WERI-Rb-1 (cell line): ENCODE data around the gene XPC.

ENCODE experiments used
- DNase-seq: peaks from one replicate; pipeline ENCODE4 v3.0.0-alpha.2; 2020
- H3K27ac ChIP-seq: fragments of 250-450 bp; sonication (Bioruptor Pico); 2 replicates; pipeline ENCODE4 v1.5.1; 2020; ENCODE audit warnings: mild to moderate bottlenecking, moderate library complexity
- H3K27me3 ChIP-seq: fragments of 250-450 bp; sonication (Bioruptor Pico); 2 replicates; pipeline ENCODE4 v1.5.1; 2021; ENCODE audit warnings: mild to moderate bottlenecking, low read depth, moderate library complexity; ENCODE audit not compliant: insufficient read depth, severe bottlenecking
- H3K36me3 ChIP-seq: fragments of 250-450 bp; sonication (Bioruptor Pico); 2 replicates; pipeline ENCODE4 v1.5.1; 2020; ENCODE audit warnings: mild to moderate bottlenecking, moderate library complexity
- H3K4me3 ChIP-seq: 2 replicates; pipeline ENCODE4 v1.5.1; 2011; ENCODE audit warnings: low read depth, mild to moderate bottlenecking, control low read depth, low read length
- H3K9me3 ChIP-seq: fragments of 250-450 bp; sonication (Bioruptor Pico); 2 replicates; pipeline ENCODE4 v1.5.1; 2021; ENCODE audit warnings: mild to moderate bottlenecking, moderate library complexity; ENCODE audit not compliant: severe bottlenecking
- TF ChIP-seq, protein P1 (sequence below): IDR thresholded peaks from 2 replicates; pipeline ENCODE4 v1.5.1; 2011; ENCODE audit warnings: low read depth, mild to moderate bottlenecking, control low read depth, inconsistent platforms, low read length

XPC gene

DNA sequence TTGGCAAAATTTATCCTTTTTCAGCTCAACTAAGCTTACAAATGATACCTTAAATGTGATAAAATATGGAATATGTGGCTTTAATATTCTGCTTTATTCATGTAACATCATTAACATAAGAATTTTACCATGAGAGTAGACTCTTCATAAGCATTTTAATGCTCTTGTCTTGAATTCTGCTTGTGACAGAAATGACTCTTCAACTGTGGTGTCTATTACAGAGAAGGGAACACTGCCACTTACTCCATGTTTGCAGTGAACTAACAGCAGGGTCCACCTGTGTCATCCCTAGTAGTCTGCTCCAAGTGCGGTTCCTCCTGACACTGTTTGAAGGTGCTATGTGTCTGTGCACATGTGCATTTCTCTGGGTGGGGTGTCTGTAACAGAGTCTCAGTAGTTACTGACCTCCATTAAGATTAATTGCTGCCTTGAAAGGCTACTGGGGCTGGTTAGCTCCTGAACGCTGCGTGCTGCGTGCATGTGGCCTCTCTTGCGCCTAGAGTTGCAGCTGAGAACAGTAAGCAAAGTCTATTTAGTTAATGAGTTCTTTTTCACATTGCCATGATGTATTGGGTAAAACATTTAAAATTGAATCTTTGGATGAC is 8.6 kb upstream of the XPC start:
- TF ChIP-seq, protein P1, sequence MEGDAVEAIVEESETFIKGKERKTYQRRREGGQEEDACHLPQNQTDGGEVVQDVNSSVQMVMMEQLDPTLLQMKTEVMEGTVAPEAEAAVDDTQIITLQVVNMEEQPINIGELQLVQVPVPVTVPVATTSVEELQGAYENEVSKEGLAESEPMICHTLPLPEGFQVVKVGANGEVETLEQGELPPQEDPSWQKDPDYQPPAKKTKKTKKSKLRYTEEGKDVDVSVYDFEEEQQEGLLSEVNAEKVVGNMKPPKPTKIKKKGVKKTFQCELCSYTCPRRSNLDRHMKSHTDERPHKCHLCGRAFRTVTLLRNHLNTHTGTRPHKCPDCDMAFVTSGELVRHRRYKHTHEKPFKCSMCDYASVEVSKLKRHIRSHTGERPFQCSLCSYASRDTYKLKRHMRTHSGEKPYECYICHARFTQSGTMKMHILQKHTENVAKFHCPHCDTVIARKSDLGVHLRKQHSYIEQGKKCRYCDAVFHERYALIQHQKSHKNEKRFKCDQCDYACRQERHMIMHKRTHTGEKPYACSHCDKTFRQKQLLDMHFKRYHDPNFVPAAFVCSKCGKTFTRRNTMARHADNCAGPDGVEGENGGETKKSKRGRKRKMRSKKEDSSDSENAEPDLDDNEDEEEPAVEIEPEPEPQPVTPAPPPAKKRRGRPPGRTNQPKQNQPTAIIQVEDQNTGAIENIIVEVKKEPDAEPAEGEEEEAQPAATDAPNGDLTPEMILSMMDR, result no peak
- H3K27me3 ChIP-seq, result no peaks in the 10 kb centered on the region
- no peak overlapping the region for H3K4me3 ChIP-seq
- H3K36me3 ChIP-seq, result peaks cover 62% of the 10 kb centered on the region
- no peak for DNase-seq
- no peaks in the 10 kb centered on the region for H3K9me3 ChIP-seq
- H3K27ac ChIP-seq, result no peak overlapping the region

DNA sequence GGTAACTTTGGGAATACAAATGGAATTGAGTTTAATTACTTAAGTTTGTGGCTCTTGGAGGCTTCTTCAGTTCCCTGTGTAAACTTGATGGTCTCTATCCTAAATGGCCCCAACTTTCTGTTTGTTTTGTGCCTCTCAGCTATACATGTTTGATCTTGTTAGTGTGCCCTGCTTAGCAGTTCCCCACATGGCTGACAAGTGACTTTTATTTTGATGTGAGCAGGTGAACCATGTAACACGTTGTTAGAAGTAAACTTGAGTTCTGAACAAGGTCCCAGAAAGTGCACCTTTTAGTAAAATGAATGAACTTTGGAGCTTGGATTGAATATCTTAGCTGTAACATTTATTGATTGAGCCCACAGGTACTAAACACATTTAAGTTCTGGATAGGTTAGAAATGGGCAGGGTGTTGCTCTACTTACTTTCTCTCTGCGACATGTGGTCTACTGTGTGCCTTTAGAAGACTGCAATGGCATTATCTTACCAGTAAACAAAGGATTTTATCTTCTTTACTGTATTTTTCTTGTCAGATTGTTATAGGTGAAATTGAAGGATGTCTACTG is 4.7 kb upstream of the XPC start:
- no peaks in the 10 kb centered on the region for H3K27me3 ChIP-seq
- TF ChIP-seq, protein P1, result no peak
- H3K27ac ChIP-seq, result no peak overlapping the region
- no peak for DNase-seq
- H3K36me3 ChIP-seq, result peaks cover 69% of the 10 kb centered on the region
- no peaks in the 10 kb centered on the region for H3K9me3 ChIP-seq
- no peak overlapping the region for H3K4me3 ChIP-seq

DNA sequence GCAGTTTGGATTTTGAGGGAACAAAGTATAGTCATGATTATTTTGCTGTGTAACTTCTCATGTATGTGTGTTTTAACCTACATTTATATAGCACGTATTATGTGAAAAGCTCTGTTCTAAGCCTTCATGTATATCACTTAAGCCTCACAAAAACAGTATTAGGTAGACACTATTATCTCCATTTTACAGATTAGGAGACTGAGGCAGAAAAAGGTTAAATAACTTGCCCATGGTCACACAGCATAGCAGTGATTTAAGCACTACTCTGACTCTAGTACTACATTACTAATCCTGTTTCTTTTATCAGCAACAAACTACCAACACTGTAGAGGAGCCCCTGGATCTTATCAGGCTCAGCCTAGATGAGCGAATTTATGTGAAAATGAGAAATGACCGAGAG is 2.9 kb upstream of the XPC start:
- Histone ChIP-seq H3K9me3 (no peaks in the 10 kb centered on the region), H3K27me3 (no peaks in the 10 kb centered on the region), H3K36me3 (peaks cover 56% of the 10 kb centered on the region), H3K4me3 (no peak overlapping the region), H3K27ac (no peak overlapping the region)
- no peak for DNase-seq
- TF ChIP-seq, protein P1, result no peak

DNA sequence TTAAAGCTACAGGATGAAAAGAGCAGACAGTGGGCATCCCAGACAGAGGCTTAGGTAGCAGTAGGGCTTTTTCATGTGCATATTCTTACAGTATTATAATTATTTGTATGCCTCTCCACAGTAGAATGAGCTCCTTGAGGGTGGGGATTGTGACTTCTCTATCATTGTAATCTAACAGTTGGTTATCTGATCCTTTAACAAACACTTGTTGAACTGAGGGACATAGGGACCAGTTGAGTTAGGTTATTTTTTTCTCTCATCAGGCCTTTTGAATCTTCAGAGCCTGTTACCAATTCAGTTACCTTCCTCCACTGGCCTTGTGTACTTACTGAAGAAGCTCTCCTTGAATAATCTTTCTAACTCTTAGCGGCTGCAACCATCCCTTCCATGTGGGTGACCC is 1.4 kb upstream of the XPC start:
- Histone ChIP-seq H3K27me3 (no peaks in the 10 kb centered on the region), H3K9me3 (no peaks in the 10 kb centered on the region), H3K27ac (no peak overlapping the region; the same call in 1 of the 2 replicates), H3K36me3 (peaks cover 41% of the 10 kb centered on the region), H3K4me3 (peak overlapping the region; percentile 85)
- TF ChIP-seq, protein P1, result no peak
- DNase-seq, result no peak

DNA sequence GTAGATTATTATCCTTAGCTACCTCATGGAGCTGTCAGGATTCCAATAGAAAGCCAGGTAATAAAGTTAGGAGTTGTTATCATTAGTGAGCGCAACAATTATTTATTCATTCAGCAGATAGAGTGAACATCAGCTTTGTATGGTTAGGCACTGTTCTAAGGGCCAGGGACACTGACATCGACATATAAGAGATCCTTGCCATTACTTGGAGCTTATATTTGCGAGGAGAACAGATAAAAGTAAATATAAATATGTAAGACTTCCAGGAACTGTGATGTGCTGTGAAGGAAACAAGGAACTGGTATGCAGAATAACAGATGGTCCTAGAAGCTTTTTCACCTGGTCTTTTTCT is 689 bp upstream of the XPC start:
- TF ChIP-seq, protein P1, result no peak
- H3K9me3 ChIP-seq, result no peaks in the 10 kb centered on the region
- H3K27ac ChIP-seq, result peak overlapping the region; percentile 92
- H3K4me3 ChIP-seq, result peak overlapping the region; percentile 85
- peaks cover 38% of the 10 kb centered on the region for H3K36me3 ChIP-seq
- DNase-seq, result no peak
- no peaks in the 10 kb centered on the region for H3K27me3 ChIP-seq

DNA sequence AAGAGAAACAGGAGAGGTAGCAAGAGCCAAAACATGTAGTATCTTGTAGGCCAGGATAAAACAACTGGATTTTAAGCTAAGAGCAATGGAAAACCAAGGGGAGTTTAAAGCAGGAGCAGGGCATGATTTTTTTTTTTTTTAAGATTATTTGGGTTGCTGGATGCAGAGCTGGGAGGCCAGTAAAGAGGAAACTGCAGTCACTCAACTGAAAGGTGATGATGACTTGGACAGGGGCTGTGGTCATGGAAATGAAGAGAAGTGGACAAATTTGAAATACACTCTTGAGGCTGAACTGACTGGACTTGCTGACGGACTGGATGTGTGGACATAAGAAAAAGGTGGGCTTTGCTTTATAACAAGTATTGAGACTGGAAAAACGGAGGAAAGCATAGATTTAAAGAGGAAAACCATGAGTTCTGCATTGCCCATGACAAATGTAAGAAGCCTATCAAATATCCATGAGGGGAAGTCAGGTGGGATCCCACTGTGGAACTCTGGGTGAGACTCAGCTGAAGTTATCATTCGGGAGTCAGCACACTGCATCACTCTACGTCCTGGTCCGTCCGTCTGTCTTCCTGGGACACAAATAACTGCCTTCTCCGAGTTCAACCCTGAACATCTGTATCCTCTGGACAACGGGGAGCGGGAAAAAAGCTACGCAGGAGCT is 688 bp downstream of the XPC start:
- H3K36me3 ChIP-seq, result peaks cover 29% of the 10 kb centered on the region
- peak overlapping the region; percentile 92 for H3K27ac ChIP-seq
- no peaks in the 10 kb centered on the region for H3K9me3 ChIP-seq
- TF ChIP-seq, protein P1, result no peak
- no peaks in the 10 kb centered on the region for H3K27me3 ChIP-seq
- no peak for DNase-seq
- H3K4me3 ChIP-seq, result peak overlapping the region; percentile 85
